Thoracic aorta (tissue), 2 donors: Measurements from ENCODE around the gene FAM177A1. TPM values are rescaled to one million over a fixed set of nuclear protein-coding genes. Genes with fewer than 3 reads are reported as not detected.
"Not testable (repeated sequence)": the region's sequence is repeated elsewhere in the genome, so short reads cannot be mapped to it uniquely, and the experiment has no call there.

ENCODE experiments used
- ATAC-seq: fragments of 150-250 bp; one replicate; pipeline ENCODE4 v1.8.0; 2017; ENCODE audit warnings: low read depth; ENCODE audit not compliant: insufficient number of reproducible peaks, low FRiP score
- DNase-seq: peaks from one replicate; pipeline ENCODE4 v3.0.0-alpha.2; 2020; ENCODE audit warnings: low spot score
- H3K27ac ChIP-seq, 2 donors: fragments of 200-600 bp; sonication (generic); 1 replicate in 1 of 2; 2 replicates in 1 of 2; pipeline ENCODE4 v1.5.1; 2016; ENCODE audit warnings: mild to moderate bottlenecking in 2 of 2, moderate library complexity in 2 of 2
- H3K27me3 ChIP-seq: fragments of 200-600 bp; sonication (generic); replicated peaks from 2 replicates; pipeline ENCODE4 v1.6.0; 2016; ENCODE audit warnings: mild to moderate bottlenecking; ENCODE audit not compliant: insufficient read depth
- H3K36me3 ChIP-seq: fragments of 200-600 bp; sonication (generic); one replicate; pipeline ENCODE4 v1.5.1; 2016
- H3K4me1 ChIP-seq, 2 donors: fragments of 200-600 bp; sonication (generic); 1 replicate in 1 of 2; 2 replicates in 1 of 2; pipeline versions ENCODE4 v1.5.1 to v1.6.0; 2016; ENCODE audit warnings: low read depth in 2 of 2, mild to moderate bottlenecking in 1 of 2; ENCODE audit not compliant: control insufficient read depth in 1 of 2
- H3K4me3 ChIP-seq: fragments of 200-600 bp; sonication (generic); 2 replicates; pipeline ENCODE4 v1.5.1; 2016; ENCODE audit warnings: mild to moderate bottlenecking
- H3K9me3 ChIP-seq: fragments of 200-600 bp; sonication (generic); 2 replicates; pipeline ENCODE4 v1.5.1; 2016
- total RNA-seq, 2 donors: library from RNA; depleted of rRNA; stranded (reverse); fragments of >200 nt; gene quantifications; one replicate each; pipeline versions ENCODE4 v1.1.0 to v1.2.3, GENCODE V29; 2016
- TF ChIP-seq, protein P1 (sequence below): fragments of 200-600 bp; sonication (generic); IDR thresholded peaks from one replicate; pipeline ENCODE4 v1.5.1; 2019; ENCODE audit warnings: antibody characterized with exemption

Gene FAM177A1
- total RNA-seq, 2 donors from 2014 or later, result 60.0 to 73.8 TPM

DNA sequence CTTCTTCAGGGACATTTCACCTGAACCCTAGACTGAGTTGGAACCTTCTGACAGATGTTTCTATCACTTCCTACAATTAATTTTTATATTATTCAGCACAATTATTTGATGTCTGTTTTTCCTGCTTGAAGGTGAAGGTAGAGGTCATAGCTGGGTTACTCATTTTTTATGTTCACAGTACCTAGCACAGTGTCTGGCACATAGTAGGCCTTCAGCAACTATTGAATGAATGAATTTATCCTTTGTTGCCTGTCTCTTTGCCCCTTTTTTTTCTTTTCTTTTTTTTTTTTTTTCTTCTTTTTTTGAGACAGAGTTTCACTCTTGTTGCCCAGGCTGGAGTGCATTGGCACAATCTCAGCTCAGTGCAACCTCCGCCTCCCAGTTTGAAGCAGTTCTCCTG is 29.5 kb upstream of the FAM177A1 start:
- Histone ChIP-seq H3K27ac (no peak overlapping the region), H3K4me1 (no peaks in the 10 kb centered on the region), H3K27me3 (no peaks in the 10 kb centered on the region), H3K4me3 (no peak overlapping the region), H3K9me3 (no peaks in the 10 kb centered on the region), H3K36me3 (peaks cover 30% of the 10 kb centered on the region)
- DNase-seq (no peak), ATAC-seq (no peak)
- TF ChIP-seq, protein P1, sequence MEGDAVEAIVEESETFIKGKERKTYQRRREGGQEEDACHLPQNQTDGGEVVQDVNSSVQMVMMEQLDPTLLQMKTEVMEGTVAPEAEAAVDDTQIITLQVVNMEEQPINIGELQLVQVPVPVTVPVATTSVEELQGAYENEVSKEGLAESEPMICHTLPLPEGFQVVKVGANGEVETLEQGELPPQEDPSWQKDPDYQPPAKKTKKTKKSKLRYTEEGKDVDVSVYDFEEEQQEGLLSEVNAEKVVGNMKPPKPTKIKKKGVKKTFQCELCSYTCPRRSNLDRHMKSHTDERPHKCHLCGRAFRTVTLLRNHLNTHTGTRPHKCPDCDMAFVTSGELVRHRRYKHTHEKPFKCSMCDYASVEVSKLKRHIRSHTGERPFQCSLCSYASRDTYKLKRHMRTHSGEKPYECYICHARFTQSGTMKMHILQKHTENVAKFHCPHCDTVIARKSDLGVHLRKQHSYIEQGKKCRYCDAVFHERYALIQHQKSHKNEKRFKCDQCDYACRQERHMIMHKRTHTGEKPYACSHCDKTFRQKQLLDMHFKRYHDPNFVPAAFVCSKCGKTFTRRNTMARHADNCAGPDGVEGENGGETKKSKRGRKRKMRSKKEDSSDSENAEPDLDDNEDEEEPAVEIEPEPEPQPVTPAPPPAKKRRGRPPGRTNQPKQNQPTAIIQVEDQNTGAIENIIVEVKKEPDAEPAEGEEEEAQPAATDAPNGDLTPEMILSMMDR, result no peak

DNA sequence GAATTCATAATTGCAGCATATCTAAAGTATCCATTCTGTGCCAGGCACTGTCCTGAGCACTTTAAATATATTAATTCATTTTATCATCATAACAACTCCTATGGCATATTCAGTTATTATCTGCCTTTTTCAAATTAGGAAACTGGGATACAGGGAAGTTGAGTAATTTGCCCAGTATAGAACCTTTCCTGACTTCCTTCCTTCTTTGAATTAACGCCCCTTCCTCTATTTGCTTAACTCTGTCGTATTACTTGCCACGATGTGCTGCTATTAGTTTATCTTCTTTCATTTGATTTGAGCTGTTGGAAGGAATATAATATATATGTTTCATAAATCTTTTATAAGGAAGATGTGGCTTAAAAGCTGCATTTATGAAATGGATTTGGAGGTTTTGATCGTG is 25.4 kb upstream of the FAM177A1 start:
- no peaks in the 10 kb centered on the region for H3K9me3 ChIP-seq
- H3K27ac ChIP-seq, result no peak overlapping the region
- H3K36me3 ChIP-seq, result peaks cover 30% of the 10 kb centered on the region
- no peak for ATAC-seq
- no peaks in the 10 kb centered on the region for H3K27me3 ChIP-seq
- no peak overlapping the region for H3K4me3 ChIP-seq
- no peaks in the 10 kb centered on the region for H3K4me1 ChIP-seq
- no peak for DNase-seq
- TF ChIP-seq, protein P1, result no peak

DNA sequence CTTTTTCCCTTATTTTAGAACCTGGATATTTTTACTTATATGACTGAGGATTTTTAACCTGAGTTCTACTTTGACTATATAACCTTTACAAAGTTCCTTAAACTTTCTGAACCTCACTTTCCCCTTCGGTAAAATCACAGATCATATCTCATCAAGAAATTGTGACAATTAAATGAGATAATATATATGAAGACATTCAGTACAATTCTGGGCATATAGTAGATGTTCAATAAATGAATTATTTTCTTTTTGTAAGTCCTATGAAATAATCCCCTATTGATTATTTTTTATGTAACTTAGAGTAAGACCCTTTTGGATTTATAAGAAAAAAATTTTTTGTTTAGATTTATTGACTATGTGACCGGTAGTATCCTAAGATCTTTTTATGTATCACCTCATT is 17.6 kb upstream of the FAM177A1 start:
- Histone ChIP-seq H3K4me3 (no peak overlapping the region), H3K9me3 (no peaks in the 10 kb centered on the region), H3K36me3 (peaks cover 43% of the 10 kb centered on the region), H3K4me1 (no peaks in the 10 kb centered on the region), H3K27me3 (no peaks in the 10 kb centered on the region), H3K27ac (no peak overlapping the region)
- DNase-seq (no peak), ATAC-seq (no peak)
- TF ChIP-seq, protein P1, result no peak

DNA sequence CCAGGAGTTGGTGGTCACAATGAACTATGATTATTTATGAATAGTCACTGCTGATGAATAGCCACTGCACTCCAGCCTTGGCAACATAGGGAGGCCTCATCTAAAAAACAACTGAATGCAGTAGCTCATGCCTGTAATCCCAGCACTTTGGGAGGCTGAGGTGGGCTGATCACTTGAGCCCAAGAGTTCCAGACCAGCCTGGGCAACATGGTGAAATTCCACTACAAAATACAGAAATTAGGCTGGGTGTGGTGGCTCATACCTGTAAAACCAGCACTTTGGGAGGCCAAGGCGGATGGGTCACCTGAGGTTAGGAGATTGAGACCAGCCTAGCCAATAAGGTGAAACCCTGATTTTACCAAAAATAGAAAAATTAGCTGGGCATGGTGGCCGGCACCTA is 13.5 kb upstream of the FAM177A1 start:
- TF ChIP-seq, protein P1, result no peak
- no peak for ATAC-seq
- DNase-seq, result no peak
- Histone ChIP-seq H3K27ac (no peak overlapping the region), H3K27me3 (no peaks in the 10 kb centered on the region), H3K36me3 (peaks cover 25% of the 10 kb centered on the region), H3K4me3 (no peak overlapping the region), H3K9me3 (no peaks in the 10 kb centered on the region), H3K4me1 (no peaks in the 10 kb centered on the region)

DNA sequence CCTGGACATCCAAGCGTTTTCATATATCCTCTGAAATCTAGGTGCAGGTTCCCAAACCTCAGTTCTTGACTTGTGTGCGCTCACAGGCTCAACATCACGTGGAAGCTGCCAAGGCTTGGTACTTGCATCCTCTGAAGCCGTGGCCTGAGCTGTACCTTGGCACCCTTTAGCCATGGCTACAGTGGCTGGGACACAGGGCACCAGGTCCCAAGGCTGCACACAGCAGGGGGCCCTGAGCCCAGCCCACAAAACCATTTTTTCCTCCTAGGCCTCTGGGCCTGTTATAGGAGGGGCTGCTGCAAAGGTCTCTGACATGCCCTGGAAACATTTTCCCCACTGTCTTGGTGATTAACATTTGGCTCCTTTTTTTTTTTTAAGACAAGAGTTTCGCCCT is 11.6 kb upstream of the FAM177A1 start:
- no peak for DNase-seq
- Histone ChIP-seq H3K36me3 (peaks cover 19% of the 10 kb centered on the region), H3K4me3 (no peak overlapping the region), H3K27ac (no peak overlapping the region), H3K9me3 (no peaks in the 10 kb centered on the region), H3K27me3 (no peaks in the 10 kb centered on the region), H3K4me1 (no peaks in the 10 kb centered on the region)
- no peak for ATAC-seq
- TF ChIP-seq, protein P1, result no peak

DNA sequence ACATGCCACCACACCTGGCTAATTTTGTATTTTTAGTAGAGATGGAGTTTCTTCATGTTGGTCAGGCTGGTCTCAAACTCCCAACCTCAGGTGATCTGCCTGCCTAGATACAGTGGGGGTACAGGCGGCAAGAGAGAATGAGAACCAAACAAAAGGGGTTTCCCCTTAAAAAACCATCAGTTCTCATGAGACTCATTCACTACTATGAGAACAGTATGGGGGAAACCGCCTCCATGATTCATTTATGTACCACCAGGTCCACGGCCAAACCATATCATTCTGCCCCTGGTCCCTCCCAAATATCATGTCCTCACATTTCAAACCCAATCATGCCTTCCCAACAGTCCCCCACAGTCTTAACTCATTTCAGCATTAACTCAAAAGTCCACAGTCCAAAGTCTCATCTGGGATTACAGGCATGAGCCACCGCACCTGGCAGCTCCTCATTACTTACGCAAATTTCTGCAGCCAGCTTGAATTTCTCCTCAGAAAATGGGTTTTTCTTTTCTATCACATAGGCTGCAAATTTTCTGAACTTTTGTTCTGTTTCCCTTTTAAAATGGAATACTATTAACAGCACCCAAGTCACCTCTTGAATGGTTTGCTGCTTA is 11.0 kb upstream of the FAM177A1 start:
- H3K4me1 ChIP-seq, H3K27me3 ChIP-seq, H3K9me3 ChIP-seq, DNase-seq, ATAC-seq, H3K4me3 ChIP-seq, H3K27ac ChIP-seq: not testable (repeated sequence)
- H3K36me3 ChIP-seq, result peaks cover 13% of the 10 kb centered on the region

DNA sequence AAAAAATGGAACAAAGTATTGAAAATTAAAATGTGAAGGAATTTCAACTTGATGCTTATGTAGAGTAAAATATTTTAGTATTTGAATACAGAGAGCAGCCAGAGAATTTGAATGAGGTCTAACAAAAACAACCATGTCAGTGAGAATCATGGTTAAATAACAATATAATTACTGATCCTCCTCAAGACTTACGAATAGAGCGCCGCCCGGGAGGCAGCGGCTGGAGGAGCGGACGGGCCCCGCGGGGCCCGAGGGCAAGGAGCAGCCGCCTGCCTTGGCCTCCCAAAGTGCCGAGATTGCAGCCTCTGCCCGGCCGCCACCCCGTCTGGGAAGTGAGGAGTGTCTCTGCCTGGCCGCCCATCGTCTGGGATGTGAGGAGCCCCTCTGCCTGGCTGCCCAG is 7.8 kb upstream of the FAM177A1 start:
- not testable (repeated sequence) for H3K9me3 ChIP-seq, H3K4me1 ChIP-seq, H3K27ac ChIP-seq, H3K4me3 ChIP-seq, ATAC-seq, H3K36me3 ChIP-seq, H3K27me3 ChIP-seq, DNase-seq
